Daoy (cell line): ENCODE results near the gene TUBGCP6. TPM values are rescaled to one million over a fixed set of nuclear protein-coding genes. Genes with fewer than 3 reads are reported as not detected.
A peak's percentile ranks its signal among the peaks of the same experiment; 100 is the strongest.

Source experiments
- DNase-seq: peaks from one replicate; pipeline ENCODE4 v3.0.0-alpha.2; 2015; ENCODE audit warnings: low read depth
- total RNA-seq: library from RNA; depleted of rRNA; stranded (reverse); fragments of >200 nt; shearing (Covaris generic); gene quantifications from 2 replicates; pipeline ENCODE4 v1.2.3, GENCODE V29; 2014

The TUBGCP6 gene
- total RNA-seq, 1 experiment from 2014 or later, result 17.3 TPM

- DNase-seq, result no peak
Measured at GRCh38 chr22:50182176-50183081, 62.4 kb downstream of the TUBGCP6 start.

GRCh38 chr22:50180727-50181521, 63.9 kb downstream of the TUBGCP6 start:
- DNase-seq, result no peak

GRCh38 chr22:50179937-50180726, 64.7 kb downstream of the TUBGCP6 start:
- DNase-seq, result no peak

DNA sequence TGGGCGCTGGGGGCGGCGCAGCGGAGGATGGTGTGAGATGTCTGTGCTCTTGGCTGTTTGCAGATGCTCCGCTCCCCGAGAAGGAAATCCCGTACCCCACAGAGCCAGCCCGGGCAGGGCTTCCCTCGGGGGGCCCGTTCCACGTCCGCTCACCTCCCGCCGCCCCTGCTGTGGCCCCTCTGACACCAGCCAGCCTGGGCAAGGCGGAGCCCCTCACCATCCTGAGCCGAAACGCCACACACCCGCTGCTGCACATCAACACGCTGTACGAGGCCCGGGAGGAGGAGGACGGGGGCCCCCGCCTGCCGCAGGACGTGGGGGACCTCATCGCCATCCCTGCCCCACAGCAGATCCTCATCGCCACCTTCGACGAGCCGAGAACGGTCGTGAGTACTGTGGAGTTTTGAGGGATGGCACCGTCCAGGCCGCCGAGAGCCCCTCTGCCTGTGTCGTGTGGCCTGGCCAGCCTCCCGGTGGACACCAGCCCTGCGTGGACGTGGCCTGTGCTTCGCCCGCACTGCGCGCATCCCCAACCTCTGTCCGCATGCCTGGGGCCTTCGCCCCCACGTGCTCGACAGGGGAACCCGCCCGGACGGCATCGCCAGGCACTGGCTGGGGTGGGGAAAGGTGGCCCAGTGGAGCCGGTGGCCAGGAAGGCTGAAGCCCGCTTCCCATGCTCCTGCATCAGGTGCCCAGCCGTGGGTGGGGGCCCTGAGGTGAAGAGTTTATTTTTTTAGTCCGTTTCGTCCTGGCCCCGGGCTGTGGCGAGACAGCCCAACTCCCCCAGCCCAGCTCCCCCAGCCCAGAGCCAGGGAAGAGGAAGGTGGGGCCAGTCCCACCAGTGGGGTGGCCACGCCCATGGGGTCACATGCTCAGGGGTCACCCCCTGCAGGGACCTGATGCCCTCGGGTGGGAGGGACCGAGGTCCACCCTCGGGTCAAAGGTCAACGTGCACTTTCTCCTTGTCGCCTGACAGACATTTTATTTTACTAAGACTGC, 65.7 kb downstream of the TUBGCP6 start:
- DNase-seq, result no peak

DNA sequence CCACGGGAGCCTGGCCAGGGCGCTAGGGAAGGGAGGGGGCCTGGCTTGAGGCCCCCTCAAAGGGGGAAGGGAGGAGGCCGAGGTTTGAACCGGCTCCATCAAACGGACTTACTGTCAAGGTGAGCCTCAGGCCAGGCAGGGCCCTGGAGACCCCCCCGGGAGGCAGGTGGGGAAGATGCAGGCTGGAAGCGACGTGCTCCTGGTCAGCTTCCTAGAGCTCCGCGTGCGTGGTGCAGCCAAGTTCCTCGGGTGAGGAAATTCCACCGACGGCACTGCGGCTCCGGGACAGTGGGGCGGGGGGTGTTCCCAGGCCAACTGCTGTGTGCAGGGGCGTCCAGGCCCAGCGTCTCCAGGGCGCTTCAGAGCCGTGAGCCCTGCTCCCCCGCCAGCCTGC, 66.4 kb downstream of the TUBGCP6 start:
- DNase-seq, result no peak

DNA sequence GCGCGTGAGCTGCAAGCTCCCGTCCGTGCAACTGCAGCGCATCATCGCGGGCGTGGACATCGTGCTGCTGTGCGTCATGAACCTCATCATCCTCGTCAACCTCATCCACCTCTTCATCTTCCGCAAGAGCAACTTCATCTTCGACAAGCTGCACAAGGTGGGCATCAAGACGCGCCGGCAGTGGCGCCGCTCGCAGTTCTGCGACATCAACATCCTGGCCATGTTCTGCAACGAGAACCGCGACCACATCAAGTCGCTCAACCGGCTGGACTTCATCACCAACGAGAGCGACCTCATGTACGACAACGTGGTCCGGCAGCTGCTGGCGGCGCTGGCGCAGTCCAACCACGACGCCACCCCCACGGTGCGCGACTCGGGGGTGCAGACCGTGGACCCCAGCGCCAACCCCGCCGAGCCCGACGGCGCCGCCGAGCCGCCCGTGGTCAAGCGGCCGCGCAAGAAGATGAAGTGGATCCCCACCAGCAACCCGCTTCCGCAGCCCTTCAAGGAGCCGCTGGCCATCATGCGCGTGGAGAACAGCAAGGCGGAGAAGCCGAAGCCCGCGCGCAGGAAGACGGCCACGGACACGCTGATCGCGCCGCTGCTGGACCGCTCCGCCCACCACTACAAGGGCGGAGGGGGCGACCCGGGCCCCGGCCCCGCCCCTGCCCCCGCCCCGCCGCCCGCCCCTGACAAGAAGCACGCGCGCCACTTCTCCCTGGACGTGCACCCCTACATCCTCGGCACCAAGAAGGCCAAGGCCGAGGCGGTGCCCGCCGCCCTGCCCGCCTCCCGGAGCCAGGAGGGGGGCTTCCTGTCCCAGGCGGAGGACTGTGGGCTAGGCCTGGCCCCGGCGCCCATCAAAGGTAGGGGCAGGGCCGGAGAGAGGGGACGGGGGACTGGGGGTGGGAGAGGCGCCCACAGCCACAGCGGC, 67.0 kb downstream of the TUBGCP6 start:
- no peak for DNase-seq

- DNase-seq, result no peak
Measured at GRCh38 chr22:50176850-50177536, 67.8 kb downstream of the TUBGCP6 start.

- no peak for DNase-seq
Measured at GRCh38 chr22:50175921-50176849, 68.6 kb downstream of the TUBGCP6 start.

- DNase-seq, result no peak
Measured at GRCh38 chr22:50175191-50175461, 69.7 kb downstream of the TUBGCP6 start.

GRCh38 chr22:50174382-50175190, 70.2 kb downstream of the TUBGCP6 start:
- no peak for DNase-seq

DNA sequence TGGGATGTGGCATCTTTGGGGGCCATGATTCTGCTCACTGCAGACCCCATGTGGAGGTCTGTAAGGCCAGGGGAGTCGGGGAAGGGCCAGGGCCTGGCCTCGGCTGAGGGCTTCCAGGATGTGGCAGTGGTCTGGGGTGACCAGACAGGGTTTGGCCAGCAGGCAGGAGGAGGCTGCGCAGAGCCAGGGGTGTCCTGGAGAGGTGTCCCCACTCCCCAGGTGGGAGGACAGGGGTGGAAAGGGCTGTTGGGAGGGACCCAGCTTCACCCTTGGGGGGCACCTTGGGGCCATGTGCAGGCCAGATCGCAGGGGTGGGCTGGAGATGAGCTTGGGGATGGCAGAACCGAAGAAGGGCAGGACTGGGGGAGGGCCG, 70.9 kb downstream of the TUBGCP6 start:
- no peak for DNase-seq

DNA sequence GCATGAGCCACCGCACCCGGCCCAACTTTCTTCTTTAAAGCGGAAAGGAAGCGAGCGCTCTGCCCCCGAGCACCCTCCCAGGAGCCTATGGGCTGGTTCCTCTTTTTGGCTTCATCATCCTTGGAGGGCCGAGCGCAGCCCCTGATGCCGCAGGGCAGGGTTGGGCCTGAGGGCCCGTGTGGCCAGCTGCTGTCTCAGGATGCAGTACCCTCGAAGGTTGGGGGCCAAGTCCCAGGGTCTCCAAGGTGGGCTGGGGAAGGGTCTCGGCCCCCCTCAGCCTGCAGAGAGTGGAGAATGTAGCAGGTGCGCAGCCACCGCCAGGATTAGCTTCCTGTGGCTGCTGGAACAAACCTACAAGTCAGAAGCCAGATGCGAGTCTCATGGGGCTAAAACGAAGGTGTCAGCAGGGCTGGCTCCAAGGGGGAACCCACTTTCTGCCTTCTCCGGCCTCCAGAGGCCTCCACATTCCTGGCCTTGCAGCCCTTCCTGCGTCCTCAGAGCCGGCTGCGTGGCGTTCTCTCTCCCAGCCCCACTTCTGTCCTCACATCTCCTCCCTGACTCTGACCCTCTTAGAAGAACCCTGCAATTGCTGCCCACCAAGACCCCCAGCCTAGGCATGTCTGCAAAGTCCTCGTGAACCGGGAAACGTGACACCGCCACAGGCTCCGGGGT, 71.4 kb downstream of the TUBGCP6 start:
- DNase-seq, result no peak

- no peak for DNase-seq
Measured at GRCh38 chr22:50171965-50172421, 72.8 kb downstream of the TUBGCP6 start.

DNA sequence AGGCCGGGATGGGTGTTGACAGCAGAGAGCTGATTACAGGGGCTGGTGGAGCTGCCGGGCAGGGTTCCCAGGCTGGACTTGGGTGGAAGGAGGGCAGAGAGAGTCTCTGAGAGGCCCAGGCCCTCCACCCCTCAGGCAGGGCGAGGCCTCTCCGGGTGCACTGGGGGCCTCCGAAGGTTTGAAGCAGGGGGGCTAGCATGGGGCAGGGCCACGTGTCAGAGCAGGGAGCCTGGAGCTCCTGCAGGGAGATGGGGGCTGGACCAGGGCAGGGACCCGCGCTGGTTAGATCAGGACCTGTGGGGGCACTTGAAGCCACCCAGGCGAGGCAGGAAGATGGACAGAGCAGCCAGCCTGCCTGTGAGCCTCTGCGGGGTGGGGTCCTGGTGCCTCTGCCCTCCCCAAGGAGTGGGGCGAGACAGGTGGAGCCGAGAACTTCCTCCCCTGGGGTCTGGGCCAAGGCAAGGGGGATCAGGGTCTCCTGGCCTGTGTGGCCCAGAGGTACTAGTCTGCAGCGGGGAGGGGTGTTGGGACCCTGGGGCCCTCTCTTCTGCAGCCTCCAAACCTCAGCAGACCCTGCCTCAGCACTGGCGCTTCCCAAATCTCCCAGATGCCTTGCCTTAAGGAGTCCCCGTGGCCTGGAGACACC, 73.4 kb downstream of the TUBGCP6 start:
- no peak for DNase-seq

DNA sequence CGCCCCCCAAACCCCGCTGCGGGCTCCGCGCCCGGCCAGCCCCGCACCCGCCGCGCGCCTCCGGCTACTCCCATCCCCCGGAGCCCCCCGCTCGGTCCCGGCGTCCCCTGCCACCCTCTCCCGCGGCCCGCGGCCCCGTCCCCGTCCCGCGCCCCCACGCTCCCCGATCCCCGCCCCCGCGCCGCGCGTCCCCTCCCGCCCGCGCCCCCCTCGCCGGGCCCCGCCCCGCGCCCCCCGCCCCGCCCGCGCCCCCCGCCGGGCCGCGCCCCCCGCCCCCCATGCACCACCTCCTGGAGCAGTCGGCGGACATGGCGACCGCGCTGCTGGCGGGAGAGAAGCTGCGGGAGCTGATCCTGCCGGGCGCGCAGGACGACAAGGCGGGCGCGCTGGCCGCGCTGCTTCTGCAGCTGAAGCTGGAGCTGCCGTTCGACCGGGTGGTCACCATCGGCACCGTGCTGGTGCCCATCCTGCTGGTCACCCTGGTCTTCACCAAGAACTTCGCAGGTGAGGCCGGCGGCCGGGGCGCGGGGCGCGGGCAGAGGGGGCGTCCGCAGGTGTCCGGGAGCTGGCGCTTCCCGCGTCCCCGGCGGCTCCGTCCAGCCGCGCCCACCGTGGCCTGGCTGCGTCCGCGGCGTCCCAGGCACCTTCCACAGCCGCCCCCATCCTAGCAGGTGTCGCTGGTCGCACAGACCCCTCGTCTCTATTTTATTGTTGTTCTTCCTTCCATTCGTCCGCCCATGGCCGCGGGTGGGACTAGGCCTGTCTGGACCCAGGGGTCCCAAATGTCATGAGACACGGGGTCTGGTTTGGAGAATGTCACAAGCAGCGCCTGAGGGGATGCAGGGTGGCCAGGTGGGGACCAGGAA, 74.1 kb downstream of the TUBGCP6 start, which contains the start of gene PANX2:
TSS of gene PANX2 (plus strand) at position 279 of the 866 bp plus-strand sequence. CDS start at position 279, 0 bp downstream.
- DNase-seq, result peak; percentile 46
